Purkinje cell (primary cell): Measurements from ENCODE around the gene GABPA. TPM values are rescaled to one million over a fixed set of nuclear protein-coding genes. Genes with fewer than 3 reads are reported as not detected.

ENCODE experiments used
- polyA plus RNA-seq: library from polyadenylated mRNA; unstranded; fragments of >200 nt; fragmentation: Nextera tagmentation; gene quantifications from 2 replicates; pipeline ENCODE4 v1.2.1, GENCODE V29; 2014

The GABPA gene
- 11.1 and 11.8 TPM in 2 replicates for polyA plus RNA-seq

GRCh38 chr21:25734904-25735645, at the start of gene GABPA, which contains the start of gene ATP5PF:
Gene GABPA, plus strand, starts transcription at chr21:25734972. Its CDS starts 6,627 bp downstream, at chr21:25741599.
Gene ATP5PF, minus strand, starts transcription at chr21:25734904. Its CDS starts 5,110 bp downstream, at chr21:25729794.

Other genes starting within 250 kb of the GABPA start
- 97.1 and 122 TPM in 2 replicates for gene MRPL39, start 127.5 kb upstream of the GABPA start, polyA plus RNA-seq
- gene JAM2, start 95.7 kb upstream of the GABPA start, polyA plus RNA-seq, result 10.5 and 17.5 TPM in 2 replicates
- gene ATP5PF, start 68 bp upstream of the GABPA start, polyA plus RNA-seq, result 1,855 and 1,994 TPM in 2 replicates